OCI-LY1 (cell line): Measurements from ENCODE around the gene C4orf17.

Experiments
- EZH2 ChIP-seq: fragments of 200-600 bp; sonication (generic), shearing (Covaris generic); IDR thresholded peaks from 2 replicates; pipeline ENCODE4 v1.8.0; 2017; ENCODE audit warnings: borderline replicate concordance, mixed run types, mild to moderate bottlenecking, antibody characterized with exemption, low read length, moderate library complexity, mixed read lengths
- TF ChIP-seq, protein P1 (sequence below): fragments of 200-600 bp; sonication (generic), shearing (Covaris generic); IDR thresholded peaks from 2 replicates; pipeline ENCODE4 v1.5.1; 2017; ENCODE audit warnings: mild to moderate bottlenecking, antibody characterized with exemption, low read length, moderate library complexity, mixed read lengths

DNA sequence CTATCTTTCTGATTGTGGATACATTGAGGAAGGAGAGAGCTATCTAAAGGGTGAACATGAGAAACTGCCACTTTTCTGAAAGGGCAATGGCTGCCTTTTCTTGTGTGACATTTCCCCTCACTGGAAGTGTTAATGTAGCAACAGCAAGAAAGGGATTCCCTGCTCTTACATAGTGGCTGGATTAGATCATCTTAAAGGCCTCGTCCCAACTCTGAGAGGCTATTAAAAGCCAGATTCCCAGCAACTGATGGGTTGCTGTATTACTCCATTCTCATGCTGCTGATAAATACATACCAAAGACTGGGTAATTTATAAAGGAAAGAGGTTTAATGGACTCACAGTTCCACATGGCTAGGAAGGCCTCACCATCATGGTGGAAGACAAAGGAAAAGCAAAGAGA, 41.9 kb upstream of the C4orf17 start:
- TF ChIP-seq, protein P1, sequence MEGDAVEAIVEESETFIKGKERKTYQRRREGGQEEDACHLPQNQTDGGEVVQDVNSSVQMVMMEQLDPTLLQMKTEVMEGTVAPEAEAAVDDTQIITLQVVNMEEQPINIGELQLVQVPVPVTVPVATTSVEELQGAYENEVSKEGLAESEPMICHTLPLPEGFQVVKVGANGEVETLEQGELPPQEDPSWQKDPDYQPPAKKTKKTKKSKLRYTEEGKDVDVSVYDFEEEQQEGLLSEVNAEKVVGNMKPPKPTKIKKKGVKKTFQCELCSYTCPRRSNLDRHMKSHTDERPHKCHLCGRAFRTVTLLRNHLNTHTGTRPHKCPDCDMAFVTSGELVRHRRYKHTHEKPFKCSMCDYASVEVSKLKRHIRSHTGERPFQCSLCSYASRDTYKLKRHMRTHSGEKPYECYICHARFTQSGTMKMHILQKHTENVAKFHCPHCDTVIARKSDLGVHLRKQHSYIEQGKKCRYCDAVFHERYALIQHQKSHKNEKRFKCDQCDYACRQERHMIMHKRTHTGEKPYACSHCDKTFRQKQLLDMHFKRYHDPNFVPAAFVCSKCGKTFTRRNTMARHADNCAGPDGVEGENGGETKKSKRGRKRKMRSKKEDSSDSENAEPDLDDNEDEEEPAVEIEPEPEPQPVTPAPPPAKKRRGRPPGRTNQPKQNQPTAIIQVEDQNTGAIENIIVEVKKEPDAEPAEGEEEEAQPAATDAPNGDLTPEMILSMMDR, result no peak
- TF ChIP-seq EZH2, result no peak
